Stimulated activated CD8-positive, alpha-beta memory T cell treated with anti-CD3 and anti-CD28 coated beads, Interleukin-15, amount 100 ng/mL, for 4 hours (primary cell): Measurements from ENCODE around the gene CYP46A1.

ENCODE experiments used
- DNase-seq, 2 donors: peaks; one replicate each; pipeline ENCODE4 v3.0.0-alpha.2; 2020; ENCODE audit warnings: low read depth in 2 of 2

The CYP46A1 gene

DNA sequence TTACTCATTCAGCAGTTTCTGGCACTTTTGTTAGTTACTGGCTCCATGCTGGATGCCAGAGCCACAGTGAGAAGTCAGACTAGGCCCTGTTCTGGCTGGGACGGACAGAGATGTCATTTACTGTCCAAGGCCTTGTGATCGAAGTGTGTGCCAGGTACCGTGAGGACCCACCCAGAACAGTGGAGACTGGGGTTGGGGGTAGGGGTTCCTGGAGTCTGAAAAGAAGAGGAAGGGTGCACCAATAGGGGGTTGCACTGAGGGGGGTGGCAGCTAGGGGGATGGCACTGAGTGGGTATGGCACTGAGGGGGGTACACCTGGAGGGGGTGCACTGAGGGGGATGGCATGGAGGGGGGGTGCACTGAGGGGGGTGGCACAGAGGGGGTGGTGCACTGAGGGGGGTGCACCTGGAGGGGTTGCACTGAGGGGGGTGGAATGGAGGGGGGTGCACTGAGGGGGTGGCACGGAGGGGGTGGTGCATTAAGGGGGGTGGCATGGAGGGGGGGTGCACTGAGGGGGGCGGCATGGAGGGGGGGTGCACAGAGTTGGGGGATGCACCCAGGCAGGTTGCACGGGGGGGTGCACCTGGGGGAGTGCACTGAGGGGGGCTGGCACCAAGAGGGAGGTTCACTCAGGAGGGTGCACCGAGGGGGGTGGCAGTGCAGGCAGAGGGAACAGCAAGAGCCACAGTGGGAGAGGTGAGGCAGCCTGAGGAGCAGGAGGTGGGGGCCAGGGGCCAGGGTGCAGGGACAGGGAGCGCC, 10.6 kb upstream of the CYP46A1 start:
- no peak for DNase-seq

DNA sequence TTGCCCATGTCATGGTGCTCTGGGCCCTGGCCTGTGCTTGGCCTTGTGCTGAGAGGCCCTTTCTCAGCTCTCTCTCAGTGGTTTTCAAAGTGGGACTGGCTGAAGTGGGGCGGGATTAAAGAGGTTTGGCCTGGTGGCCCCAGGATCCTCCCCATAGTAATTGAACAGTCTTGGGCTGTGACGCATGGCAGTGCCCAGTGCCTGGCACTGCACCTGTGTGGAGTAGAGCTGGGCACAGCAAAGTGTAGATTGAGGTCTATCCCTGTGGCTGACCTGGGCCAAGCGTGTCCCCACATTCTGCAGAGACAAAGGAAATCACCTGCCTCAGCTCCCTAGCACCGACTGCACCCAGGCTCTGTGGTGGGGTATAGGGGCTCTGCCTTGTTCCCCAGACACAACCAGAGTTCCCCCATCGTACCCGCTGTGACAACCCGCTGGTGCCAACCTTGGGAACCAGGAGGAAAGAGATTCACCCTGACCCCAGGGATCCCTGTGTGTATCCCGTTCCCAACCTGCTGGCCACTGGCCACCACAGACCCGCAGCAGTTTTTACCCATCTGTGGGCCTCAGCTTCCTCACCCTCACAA, 9.9 kb upstream of the CYP46A1 start:
- DNase-seq: no peak

DNA sequence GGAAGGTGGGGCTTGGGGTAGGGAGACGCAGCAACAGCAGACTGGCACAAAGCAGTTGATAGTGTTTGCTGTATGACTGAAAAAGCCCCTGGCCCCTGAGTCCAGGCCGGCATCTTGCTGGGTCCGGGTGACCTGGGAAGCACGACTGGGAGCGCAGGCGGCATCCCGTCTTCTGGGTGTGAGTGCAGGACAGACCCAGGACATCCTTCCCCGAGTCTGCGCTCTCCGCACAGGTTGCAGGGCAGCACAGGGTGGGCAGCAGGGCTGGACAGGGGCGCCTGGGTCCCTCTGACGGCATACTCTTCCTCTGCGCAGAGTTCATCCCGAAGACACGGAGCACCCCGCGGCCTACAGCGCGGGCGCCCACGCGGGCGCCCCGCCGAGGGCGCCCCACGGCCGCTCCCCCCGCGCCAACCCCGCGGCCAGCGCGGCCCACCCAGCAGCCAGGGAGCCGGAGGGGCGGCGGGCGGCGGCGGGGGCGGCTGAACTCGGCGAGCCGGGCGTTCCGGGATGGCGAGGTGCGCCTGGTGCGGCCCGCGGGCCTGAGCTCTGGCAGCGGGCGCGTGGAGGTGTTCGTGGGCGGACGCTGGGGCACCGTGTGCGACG, 9.2 kb upstream of the CYP46A1 start:
- DNase-seq: no peak

DNA sequence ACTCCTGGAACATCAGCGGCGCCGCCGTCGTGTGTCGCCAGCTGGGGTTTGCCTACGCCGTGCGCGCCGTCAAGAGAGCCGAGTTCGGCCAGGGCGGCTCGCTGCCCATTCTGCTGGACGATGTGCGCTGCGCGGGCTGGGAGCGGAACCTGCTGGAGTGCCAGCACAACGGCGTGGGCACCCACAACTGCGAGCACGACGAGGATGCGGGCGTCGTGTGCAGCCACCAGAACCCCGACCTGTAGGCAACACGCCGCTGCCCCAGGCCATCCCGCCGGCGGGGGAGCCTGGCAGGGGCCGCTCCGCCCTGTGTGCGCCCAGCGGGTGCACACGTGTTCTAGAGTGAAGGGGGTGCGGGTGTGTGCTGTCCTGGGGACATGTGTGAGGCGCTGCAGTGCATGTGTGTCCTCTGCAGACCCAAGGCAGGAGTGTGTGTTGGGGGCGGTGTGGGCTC, 8.7 kb upstream of the CYP46A1 start:
- no peak for DNase-seq

DNA sequence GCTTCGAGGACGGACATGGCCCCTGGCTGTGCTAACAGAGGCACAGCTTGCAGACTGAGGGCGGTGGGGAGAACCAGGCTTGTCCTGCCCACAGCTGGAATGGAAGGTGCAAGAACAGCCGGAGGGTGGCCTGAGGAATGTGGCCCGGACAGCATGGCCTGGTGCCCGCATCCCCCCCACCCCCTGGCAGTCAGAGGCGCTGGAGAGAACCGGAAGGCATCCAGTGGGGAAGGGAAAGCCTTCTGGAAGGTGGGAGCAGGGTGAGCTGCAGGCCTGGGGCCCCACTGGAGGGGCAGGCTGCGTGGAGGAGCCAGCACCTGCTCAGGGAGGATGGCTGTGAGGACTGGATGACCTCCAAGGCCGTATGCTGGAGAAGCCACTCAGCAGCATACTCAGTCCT, 8.1 kb upstream of the CYP46A1 start:
- no peak for DNase-seq

DNA sequence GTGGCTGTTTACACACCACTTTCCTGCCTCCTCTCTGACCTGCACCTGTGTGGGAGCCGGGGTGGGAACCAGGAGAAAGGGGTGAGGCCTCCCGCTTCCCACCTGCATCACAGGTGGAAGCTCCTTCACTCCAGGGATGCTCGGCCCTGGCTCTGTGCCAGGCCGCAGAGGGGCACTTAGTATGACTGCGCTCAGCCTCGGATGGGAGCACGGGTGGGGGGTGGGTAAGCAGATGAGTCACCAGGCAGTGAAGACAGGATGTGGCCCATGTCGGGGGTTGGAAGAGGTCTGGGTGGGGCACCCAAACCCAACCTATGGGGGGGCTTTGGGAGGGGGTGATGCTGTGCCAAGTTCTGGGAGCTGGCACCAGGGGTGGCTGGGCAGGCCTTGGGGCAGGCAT, 7.4 kb upstream of the CYP46A1 start:
- no peak for DNase-seq

DNA sequence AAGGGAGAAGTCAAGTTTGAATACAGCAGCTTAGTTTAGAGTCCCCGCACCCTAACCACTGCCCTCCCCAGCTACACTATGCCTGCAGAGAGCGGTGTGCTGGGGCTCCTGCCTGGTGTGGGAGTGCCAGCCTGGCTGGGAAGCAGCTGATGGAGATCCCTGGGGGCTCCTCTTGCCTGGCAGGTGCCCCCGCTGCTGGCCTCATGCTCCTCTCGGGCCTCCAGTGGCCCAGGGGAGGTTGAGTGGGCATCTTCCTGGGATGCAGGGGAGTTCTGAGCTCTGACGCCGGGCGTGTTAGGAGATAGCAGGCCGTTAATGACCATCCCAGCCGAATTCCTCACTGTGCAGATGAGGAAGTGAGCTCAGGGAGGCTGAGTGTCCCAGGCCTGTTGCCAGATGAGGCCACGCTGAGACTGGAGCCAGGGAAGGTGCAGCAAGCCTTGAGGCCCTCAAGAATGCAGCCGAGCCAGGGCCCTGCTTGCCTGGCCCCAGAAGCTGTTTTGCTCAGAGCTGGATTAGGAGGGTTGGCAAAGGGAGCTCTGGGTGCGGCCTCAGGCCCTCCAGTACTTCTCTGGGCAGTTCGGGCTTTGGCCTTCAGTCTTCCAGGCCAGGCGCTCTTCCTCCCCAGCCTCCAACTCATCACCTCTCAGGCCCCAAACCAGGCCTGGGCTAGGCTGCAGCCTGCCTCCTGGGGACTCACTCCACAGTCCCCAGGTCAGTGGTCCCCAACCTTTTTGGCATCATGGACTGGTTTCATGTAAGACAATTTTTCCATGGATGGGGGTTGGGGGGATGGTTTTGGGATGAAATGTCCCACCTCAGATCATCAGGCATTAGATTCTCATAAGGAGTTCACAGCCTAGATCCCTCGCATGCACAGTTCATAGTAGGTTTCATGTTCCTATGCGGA, 6.6 kb upstream of the CYP46A1 start:
- DNase-seq: no peak

DNA sequence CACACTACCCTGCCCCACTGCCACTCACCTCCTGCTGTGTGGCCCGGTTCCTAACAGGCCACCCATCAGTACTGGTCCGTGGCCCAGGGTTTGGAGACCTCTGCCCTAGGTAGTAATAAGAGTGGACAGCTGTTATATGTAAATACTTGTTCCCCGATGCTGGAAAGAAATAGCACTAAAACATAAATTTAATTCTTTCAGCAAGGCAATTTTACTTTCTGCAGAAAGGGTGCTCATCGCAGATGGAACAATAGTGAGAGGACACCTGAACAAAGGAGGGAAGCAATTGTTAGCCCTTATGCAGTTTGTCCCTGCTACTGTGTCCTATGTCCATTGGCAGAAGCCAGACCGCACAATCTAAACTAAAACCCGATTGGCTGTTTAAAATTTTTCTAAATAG, 5.9 kb upstream of the CYP46A1 start:
- DNase-seq: no peak

DNA sequence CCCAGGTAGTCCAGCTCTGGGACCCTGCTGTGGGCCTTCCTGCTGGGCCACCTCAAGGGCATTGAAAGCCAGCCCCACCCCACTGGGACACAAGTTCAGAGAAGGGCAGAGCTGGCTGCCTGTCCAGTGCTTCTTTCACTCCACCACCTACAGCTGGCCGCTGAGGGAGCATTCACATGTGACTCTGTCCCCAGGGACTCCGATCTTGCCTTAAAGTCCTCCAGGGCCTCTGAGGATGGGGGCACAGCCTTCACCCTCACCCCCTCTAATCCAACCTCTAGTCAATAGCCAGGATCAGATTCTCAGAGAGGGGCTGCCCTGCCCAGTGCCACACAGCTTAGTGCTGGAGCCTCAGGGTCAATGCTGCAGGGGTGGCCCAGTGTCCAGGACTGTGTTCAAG, 5.0 kb upstream of the CYP46A1 start:
- DNase-seq: no peak

DNA sequence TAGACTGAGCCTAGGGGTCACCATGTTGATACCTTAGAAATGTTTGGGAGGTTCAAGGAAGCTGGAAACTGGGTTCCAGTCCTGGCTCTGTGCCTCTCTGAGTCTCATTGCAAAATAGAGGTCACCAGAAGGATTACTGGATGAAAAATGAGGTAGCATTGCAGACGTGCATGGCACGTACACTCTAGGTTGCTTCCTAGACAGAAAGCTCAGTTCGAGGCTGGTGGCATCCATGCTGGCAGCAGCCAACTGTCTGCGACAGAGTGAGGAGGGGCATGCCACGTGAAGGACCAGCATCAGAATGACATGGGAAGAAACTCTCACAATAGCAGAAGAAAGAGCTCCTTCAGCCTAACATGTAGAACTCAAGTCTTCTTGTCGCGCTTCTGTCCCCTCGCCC, 4.6 kb upstream of the CYP46A1 start:
- no peak for DNase-seq

DNA sequence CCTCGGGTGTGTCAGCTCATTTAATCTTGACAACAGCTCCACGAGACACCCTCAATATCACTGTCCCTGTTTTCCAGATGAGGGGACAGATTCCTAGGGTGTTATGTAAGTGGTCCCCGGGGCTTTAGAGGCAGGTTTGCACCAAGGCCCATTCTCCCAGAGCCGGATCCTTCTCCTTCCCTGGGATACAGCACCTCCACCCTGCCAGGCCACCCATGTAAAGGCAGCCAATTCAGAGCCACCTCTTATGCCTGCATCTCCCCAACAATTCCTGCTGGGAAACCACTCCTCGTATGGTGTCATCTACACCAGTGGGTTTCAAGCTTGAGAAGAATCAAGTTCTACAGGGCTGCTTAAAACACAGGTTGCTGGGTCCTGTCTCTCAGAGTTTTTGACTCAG, 4.1 kb upstream of the CYP46A1 start:
- DNase-seq: no peak

DNA sequence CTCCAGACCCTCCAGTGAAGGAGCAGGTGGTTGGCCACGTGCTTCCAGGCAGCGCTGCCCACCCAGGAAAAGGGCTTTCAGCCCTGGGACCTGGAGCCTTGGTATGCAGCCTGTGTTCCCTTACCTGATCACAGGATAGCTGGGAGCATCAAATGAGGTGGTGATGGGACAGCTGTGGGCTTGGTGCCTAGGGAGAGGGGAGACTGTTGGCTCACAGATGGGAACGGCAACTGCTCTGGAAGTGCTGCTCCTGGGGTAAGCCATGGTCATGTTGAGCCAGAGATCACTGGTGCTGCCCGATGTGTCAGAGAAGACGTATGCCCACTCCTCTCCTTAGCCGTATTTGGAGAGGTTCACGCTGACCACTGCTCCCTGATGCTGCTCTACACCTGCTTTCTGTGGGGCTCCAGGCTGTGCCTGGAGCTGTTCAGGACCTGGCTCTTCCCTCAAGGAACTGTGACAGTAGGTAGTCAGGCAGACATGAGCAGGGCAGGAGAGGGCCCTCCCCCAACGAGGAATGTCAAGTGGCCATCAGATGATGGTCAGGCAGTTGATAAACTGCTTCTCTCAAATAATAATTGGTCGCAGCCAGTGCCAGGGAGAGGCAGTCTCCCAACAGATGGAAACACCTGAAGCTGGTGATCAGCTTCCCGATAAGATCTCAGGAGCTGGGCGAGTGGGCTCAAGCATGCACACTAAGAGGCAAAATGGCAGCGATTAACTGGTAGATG, 2.8 kb upstream of the CYP46A1 start:
- DNase-seq: no peak

DNA sequence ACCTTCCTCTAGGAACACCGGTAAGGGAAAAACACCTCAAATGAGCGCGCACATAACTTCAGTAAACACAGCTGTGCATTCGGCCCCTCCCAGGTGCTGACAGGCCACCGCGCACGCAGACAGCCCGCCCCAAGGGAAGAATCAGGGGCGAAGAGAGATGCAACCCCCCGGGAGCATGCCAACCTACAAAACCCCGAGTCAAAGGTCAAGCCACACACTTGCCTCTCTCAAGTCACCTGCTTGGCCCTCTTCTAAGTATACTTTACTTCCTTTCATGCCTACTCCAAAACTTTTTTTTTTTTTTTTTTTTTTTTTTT, 2.3 kb upstream of the CYP46A1 start:
- DNase-seq: no peak

DNA sequence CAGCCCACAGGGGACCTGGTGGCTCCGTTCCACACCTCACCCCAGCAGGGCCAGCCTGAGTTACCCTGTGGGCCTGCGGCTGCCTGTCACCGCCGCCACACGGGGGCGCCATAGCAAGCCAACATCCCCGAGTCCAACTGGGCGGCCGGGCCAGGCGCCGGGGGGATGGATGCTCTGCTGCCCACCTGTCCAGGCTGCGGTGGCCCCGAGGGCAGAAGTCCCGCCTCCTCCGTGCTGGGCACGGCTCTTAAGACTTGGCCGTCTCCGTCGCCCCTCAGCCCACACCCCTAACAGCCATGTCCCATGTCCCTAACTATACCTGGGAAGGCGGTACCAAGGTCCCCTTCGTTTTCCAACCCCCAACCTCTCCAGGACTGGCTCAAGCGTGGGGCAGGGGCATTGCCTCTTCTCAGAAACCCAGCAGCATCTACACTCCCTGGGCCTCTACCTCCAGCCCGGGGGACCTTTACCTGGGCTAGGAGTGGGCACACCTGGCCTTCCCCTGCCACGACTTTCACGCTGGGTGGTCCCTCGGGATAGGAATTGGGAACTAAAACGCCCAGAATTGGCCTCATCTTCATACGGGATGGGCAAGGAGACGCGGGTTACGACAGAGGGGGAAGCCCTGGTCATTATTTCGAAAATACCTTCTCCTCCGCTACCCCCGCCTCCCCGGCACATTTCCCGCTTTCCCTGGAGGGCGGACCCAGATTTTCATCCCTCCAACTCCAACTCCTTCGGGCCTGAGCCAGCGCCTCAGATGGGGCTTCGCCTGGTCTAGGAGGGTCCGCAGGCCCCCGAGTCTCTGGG, 1.1 kb upstream of the CYP46A1 start:
- DNase-seq: peak; percentile 54 to 60

DNA sequence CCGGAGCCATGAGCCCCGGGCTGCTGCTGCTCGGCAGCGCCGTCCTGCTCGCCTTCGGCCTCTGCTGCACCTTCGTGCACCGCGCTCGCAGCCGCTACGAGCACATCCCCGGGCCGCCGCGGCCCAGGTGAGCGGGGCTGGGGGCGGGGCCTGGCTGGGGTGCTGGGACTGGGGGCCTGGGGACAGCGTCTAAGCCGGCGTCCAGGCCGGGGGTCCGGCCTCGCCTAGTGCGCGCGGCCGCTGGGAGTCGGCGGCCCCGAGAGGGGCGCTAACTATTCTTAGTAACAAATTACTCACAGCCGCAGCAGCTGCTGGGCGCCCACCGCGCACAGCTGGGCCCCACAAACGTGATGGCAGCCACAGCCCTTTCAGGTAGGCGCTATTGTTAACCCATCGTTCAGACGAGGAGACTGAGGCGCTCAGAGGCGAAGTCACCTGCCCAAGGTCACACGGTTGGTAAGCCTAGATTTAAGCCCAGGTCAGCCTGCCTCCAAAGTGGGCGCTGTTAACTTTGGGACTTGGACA, 374 bp downstream of the CYP46A1 start:
- no peak for DNase-seq

DNA sequence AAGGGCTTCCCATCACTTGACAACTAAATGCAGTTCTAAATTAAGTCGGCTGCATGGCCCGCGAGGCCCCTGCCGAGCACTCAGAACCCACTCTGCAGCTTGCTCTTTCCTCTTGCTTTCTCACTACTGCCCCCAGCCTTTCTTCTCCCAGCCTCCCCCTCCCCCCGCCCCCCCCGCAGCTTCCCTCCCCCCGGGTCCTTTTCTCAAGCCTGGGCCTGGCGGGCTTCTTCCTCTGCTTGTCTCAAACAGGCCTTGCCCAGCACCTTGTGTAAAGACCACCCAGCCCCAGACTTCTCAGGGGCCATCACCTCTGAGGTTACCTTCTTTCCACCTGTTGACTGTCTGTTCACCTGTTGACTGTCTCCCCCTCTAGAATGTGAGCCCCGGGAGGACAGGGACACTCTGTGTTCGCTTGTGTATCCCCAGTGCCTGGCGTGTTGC, 1.1 kb downstream of the CYP46A1 start:
- no peak for DNase-seq

DNA sequence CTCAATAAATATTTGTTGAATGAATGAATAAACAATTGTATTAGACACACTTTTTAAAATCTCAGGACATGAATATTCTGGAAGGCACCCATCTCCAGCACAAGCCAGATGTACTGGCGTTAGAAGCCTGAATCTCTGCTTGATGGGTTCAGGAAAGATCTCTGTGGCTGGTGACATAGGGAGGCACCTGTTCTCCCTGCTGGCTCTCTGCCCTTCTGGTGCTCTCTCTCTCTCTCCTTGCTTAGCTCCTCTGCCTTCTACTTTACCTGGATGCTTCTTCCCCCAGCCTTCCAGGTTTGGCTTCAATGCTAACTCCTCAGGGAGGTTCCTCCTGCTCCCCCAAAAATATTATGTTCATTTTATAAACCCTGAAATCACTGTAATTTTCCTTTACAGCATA, 1.5 kb downstream of the CYP46A1 start:
- DNase-seq: no peak

DNA sequence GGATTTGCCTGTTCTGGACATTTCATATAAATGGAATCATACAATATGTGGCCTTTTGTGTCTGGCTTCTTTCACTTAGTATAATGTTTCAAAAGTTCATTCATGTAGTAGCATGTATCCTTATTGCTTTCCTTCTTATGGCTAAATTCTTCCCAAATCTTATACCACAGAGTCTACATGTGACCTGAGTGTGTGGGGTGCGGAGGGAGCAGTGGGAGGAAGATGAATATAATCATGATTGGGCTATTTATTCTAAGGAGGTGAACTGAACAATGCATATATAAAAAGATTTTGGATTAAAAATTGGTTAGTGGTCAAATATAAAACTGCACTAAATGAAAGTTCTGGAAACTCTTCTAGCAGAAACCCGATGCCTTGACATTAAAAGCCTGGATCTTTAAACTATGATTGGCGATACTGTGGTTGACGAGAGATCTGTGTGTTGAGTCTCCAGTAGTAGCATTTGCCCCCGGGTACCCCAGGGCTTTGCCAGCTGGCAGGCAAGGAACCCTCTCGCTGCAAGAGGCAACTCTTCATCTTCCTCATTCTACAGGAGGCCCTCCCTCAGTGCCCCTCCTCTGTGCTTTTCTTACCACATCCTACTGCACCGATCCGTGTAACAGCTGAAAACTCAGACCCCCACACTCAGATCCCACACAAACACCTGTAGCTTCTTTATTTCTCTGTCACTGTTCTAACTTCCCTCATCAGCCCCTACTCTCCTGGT, 2.6 kb downstream of the CYP46A1 start:
- no peak for DNase-seq

DNA sequence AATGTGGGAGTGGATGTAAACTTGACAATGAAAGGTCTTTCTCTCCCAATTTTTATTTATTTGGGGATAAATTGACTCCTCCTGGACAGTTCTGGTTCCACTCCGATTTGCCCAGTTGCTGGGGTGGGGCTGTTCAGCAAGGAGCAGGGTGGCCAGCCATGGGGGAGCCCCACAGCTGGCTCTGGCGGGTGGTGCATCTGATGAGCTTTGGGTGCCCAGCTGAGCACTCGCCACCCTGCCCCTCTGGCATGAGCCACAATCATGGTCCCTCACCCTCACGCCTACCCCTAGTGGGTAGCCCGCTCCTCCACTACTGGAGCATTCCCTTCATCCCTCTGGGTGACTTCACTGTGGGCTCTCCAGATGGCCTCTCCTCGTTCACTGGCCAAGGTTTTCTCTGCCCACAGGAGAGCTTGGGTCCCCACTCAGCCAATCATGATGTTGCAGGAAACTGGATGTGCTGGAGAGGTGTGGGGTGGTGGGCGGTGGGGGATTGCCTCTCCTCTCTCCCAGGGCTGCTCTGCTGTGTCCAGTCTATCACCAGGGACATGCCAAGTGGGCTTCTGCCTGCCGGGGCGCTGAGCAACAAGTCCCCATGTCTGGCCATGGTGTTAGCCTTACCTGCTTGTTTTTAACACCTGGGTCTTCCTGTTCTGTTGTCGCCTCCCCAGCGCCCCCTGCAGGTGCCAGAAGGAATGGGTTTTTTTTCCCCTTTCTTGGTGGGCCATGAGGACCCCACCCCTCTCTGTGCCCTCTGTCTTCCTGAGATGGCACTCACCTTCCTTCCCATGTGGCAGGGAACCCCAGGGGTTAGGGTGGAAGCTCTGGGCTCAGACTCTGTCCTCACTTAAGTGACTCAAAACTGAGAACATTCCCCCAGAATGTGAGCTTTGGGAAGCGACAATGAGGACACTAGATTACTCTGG, 3.4 kb downstream of the CYP46A1 start:
- DNase-seq: no peak
